ENCODE results near the gene PPEF1.
"Not testable (repeated sequence)": the region's sequence is repeated elsewhere in the genome, so short reads cannot be mapped to it uniquely, and the experiment has no call there.

The PPEF1 gene

DNA sequence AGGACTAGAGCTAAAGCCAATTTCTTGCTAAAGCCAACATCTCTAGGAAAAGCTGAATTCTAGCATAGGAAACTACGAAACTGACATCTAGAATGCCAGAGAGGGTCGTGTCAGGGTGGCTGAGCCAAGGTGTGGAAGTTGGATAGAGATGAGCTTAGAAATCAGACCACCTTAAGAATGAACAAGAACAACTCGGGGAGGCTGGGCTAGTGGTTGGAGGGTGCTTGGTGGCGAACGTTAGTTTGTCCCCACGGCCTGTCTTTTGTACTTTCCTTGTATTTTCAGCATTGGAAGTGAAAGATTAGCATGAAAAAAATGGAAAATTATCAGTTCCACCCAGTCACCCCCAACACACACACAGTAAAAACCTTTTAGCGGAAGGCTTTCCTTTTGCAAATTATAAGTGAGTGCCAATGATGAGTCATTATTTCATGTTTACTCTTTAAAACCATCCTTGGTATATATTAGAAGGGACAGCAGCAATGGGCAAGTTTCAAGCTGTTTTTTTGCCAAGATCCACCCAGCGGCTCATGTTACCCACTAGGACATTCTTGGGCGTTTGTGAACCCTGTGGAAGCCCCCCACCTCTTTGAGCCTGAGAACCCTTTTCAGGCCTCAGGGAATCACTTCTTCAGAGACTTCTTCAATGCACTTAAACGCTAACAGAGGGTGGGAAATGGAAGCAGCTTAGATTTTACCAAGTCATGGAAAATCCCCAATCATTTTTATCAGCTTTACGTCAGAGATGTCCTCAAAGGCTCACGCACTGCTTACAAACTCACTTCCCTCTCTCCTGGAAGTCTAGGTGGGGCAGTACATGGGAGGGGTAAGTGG is 4.9 kb upstream of the PPEF1 start:
- DNase-seq = no peak

- no peak for DNase-seq
Observed at GRCh38 chrX:18709833-18710232, 2.4 kb downstream of the PPEF1 start.

DNA sequence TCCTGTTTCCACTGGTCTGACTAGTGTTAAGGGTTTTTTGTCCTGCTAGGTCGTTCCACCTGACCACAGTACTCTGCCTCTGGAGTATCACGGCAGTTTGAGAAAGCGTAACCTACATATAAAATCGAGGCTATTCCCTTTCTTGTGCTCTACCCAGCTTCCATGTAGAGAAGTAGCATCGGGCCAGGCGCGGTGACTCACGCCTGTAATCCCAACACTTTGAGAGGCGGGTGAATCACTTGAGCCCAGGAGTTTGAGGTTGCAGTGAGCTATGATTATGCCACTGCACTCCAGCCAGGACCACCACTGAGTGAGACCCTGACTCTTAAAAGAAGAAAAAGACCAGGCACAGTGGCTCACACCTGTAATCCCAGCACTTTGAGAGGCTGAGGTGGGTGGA is 7.5 kb downstream of the PPEF1 start:
- no peak for DNase-seq

DNA sequence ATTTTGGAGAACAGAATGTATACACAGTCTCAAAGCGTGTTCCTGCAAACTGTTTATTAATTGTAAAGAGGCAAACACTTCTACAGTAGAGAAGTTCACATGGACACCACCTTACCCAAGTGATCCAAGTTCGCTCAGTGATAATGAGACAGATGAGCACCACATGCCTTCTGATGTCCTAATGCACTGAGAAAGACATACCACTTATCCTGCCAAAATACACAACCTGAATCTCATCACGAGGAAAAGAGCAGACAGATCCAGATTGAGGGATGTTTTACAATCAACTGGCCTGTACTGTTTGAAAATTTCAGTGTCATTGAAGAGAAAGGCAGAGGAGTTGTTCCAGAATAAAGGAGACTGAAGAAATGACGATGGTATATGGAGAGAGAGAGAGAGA is 12.4 kb downstream of the PPEF1 start:
- DNase-seq = no peak

DNA sequence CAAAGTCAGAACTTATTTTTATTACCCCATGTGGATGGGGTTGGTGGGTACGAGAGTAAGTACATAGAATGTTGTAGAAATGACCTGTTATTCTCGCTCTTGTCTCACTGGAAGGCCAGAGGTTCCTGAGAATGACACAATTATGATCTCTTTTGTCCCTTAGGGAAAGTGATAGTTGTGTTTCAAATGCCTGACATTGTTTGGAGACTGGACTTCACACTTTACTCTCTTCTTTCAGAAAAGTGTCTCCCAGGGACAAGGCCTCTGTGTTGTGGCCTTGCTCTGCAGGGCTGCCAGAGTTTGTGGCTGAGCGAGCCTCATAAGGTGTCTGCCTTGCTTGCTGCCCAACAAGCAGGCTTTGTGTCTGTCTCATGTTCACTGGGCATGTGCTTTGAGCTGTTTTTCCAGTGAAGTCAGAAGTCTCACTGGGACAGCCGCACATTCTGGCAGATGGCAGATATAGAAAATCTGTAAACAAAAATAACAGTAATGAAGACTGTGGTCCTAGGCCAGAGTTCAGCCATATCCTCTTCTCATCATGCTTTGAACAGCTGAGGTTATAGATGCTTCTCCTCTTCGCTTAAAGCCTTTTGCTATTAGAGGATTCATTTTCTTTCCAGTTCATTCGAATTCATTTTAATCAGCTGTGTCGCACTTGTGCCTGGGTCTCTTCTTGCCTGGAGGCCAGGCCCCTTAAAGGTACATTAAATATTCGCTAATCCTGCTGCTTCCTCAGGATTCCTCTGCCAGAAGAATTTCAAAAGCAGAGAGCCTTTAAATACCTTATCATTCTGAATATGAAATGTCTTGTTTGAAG is 14.4 kb downstream of the PPEF1 start:
- DNase-seq = no peak

DNA sequence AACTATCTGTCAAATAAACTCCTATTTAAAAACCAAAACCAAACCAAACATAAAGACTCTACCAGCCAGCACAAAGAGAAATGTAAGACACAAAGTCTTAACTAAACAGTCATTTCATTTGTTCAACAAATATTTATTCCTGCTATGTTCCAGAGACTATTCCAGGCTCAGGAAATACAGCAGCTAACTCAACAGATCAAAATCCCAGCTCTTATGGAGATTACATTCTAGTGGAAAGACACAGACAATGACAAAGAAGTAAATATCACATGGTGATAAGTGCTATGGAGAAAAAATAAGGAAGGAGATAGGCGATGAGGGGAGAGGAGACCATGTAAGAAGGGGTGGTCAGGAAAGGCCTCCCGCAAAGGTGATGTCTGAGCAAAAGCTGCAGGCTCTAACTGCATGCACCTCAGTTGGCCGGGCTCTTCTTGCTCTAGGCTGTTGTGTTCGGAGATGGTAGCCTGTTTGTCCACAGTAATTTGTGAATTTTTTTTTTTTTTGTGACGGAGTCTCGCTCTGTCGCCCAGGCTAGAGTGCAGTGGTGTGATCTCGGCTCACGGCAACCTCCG is 15.1 kb downstream of the PPEF1 start:
- no peak for DNase-seq

GRCh38 chrX:18725310-18725943 is 18.0 kb downstream of the PPEF1 start:
- no peak for DNase-seq

- DNase-seq = no peak
Observed at GRCh38 chrX:18733287-18733686, 25.8 kb downstream of the PPEF1 start.

DNA sequence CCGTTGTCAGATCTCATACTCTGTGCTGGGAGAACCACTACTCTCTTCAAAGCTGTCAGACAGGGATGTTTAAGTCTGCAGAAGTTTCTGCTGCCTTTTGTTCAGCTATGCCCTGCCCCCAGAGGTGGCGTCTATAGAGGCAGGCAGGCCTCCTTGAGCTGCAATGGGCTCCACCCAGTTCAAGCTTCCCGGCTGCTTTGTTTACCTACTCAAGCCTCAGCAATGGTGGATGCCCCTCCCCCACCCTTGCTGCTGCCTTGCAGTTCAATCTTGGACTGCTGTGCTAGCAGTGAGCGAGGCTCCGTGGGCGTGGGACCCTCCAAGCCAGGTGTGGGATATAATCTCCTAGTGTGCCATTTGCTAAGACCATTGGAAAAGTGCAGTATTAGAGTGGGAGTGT is 32.2 kb downstream of the PPEF1 start:
- DNase-seq = not testable (repeated sequence)

- DNase-seq = no peak
Observed at GRCh38 chrX:18748499-18748898, 41.1 kb downstream of the PPEF1 start.

- no peak for DNase-seq
Observed at GRCh38 chrX:18753631-18754030, 46.2 kb downstream of the PPEF1 start.

- DNase-seq = no peak
Observed at GRCh38 chrX:18755651-18756050, 48.2 kb downstream of the PPEF1 start.

- DNase-seq = no peak
Observed at GRCh38 chrX:18757956-18758932, 50.8 kb downstream of the PPEF1 start.

- DNase-seq = no peak
Observed at GRCh38 chrX:18761750-18762149, 54.3 kb downstream of the PPEF1 start.

- not testable (repeated sequence) for DNase-seq
Observed at GRCh38 chrX:18763106-18763505, 55.7 kb downstream of the PPEF1 start.

GRCh38 chrX:18769364-18769763 is 61.9 kb downstream of the PPEF1 start:
- DNase-seq = no peak

DNA sequence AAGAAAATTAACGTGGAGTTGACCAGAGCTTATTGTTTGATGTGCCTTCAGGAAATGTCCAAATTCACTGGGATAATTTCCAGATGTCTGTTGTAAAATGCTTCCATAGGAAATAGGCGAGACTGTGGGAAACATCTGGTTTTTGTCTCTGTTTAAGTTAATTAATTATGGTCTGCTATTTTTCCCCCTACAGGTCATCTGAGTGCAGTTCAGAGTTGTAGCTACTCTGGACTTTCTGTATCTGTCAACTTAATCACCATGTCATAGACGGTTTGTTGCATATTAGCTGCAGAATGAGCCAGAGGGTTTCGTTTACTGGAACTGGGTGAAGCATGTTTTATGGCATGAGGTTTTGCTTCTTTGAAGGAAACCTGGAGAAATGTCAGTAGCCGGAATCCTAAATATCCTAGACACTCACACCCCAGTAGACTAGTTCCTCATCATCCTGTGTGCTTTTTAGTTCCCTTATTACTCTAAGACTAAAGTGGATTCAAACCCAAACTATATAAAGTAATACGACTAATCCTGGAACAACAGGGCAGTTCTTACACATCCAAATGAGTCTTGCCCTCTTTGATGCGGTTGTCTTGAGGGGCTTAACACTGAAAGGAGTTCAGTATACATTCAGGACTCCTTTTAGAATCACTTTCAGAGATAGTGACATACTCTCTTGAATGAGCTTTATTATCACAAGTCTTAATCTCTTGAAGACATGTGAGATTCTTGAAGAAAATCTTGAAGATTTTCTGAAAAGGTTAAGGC is 62.5 kb downstream of the PPEF1 start:
- no peak for DNase-seq

- DNase-seq = no peak
Observed at GRCh38 chrX:18789916-18790315, 82.5 kb downstream of the PPEF1 start.

- DNase-seq = no peak
Observed at GRCh38 chrX:18792828-18793227, 85.4 kb downstream of the PPEF1 start.

GRCh38 chrX:18793601-18794089 is 86.2 kb downstream of the PPEF1 start:
- DNase-seq = no peak

DNA sequence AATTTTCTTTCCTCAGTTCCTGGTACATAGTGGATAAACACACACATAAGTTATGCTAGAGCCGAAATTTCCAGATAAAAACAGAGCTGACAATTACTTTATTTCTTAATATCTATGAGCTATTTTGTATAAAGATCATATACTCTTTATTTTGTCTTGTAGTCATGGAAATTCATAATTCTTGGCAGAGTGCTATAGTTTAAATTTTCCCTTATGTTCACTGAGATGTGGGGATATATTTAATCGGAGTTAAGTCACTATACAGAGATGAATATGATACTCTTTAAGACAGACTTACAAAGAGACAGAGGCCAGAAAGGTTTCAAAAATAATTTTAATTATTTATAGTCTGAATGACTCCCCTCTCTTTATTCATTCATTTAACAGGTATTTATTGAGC is 89.7 kb downstream of the PPEF1 start:
- no peak for DNase-seq
